Mesothelial cell of epicardium (in vitro differentiated cells): ENCODE data around the gene CRACR2B. TPM values are rescaled to one million over a fixed set of nuclear protein-coding genes. Genes with fewer than 3 reads are reported as not detected.
A peak's percentile ranks its signal among the peaks of the same experiment; 100 is the strongest.

Experiments used
- DNase-seq, 2 experiments: peaks; one replicate each; pipeline ENCODE4 v3.0.0; 2021; ENCODE audit warnings: low spot score in 2 of 2; ENCODE audit not compliant: unreplicated experiment in 2 of 2
- H3K27ac Mint-ChIP-seq: 2 replicates; pipeline ENCODE4 v1.8.0; 2021; ENCODE audit warnings: mixed read lengths
- H3K27me3 Mint-ChIP-seq: 2 replicates; pipeline ENCODE4 v1.8.0; 2021; ENCODE audit warnings: low read depth, mixed read lengths
- H3K36me3 Mint-ChIP-seq: 2 replicates; pipeline ENCODE4 v1.8.0; 2021; ENCODE audit warnings: mixed read lengths
- H3K4me1 Mint-ChIP-seq: 2 replicates; pipeline ENCODE4 v1.8.0; 2021; ENCODE audit warnings: mixed read lengths
- H3K4me3 Mint-ChIP-seq: 2 replicates; pipeline ENCODE4 v1.8.0; 2021; ENCODE audit warnings: mild to moderate bottlenecking, moderate library complexity, mixed read lengths
- H3K9me3 Mint-ChIP-seq: 2 replicates; pipeline ENCODE4 v1.8.0; 2021; ENCODE audit warnings: mixed read lengths
- CTCF ChIP-seq: fragments of 200-600 bp; sonication (generic); IDR thresholded peaks from one replicate; pipeline ENCODE4 v1.5.0; 2021; ENCODE audit warnings: antibody characterized with exemption; ENCODE audit not compliant: unreplicated experiment
- total RNA-seq: library from RNA; stranded (reverse); gene quantifications from 3 replicates; pipeline ENCODE4 v1.2.1, GENCODE V29; 2021

CRACR2B gene
- total RNA-seq, 1 donor from 2014 or later, result 9.9 TPM

GRCh38 chr11:826836-827145, 928 bp upstream of the CRACR2B start:
- Mint-ChIP-seq H3K27me3 (peaks cover 45% of the 10 kb centered on the region), H3K27ac (no peak overlapping the region), H3K4me3 (peak overlapping the region; percentile 58), H3K9me3 (no peaks in the 10 kb centered on the region), H3K36me3 (peaks cover 7% of the 10 kb centered on the region), H3K4me1 (peaks cover 29% of the 10 kb centered on the region)
- DNase-seq, result no peak
- no peak for TF ChIP-seq CTCF

- no peak for TF ChIP-seq CTCF
- no peak for DNase-seq
- peaks cover 7% of the 10 kb centered on the region for H3K36me3 Mint-ChIP-seq
- no peaks in the 10 kb centered on the region for H3K9me3 Mint-ChIP-seq
- H3K4me1 Mint-ChIP-seq, result peaks cover 33% of the 10 kb centered on the region
- H3K4me3 Mint-ChIP-seq, result peak overlapping the region; percentile 68
- H3K27me3 Mint-ChIP-seq, result peaks cover 50% of the 10 kb centered on the region
- H3K27ac Mint-ChIP-seq, result no peak overlapping the region
These were observed 398 bp upstream of the CRACR2B start for GRCh38 chr11:827146-827896.

- Mint-ChIP-seq H3K9me3 (no peaks in the 10 kb centered on the region), H3K4me3 (peak overlapping the region; percentile 68), H3K27me3 (peaks cover 51% of the 10 kb centered on the region), H3K27ac (no peak overlapping the region), H3K36me3 (peaks cover 5% of the 10 kb centered on the region), H3K4me1 (peaks cover 36% of the 10 kb centered on the region)
- no peak for DNase-seq
- no peak for TF ChIP-seq CTCF
These were observed 922 bp downstream of the CRACR2B start for GRCh38 chr11:828506-829175.

- DNase-seq, result no peak
- Mint-ChIP-seq H3K27ac (no peak overlapping the region), H3K9me3 (no peaks in the 10 kb centered on the region), H3K4me3 (peak overlapping the region; percentile 50), H3K27me3 (peaks cover 51% of the 10 kb centered on the region), H3K4me1 (peaks cover 43% of the 10 kb centered on the region), H3K36me3 (peaks cover 5% of the 10 kb centered on the region)
- no peak for TF ChIP-seq CTCF
These were observed 1.6 kb downstream of the CRACR2B start for GRCh38 chr11:829176-829846.

GRCh38 chr11:829847-830294, 2.2 kb downstream of the CRACR2B start:
- H3K9me3 Mint-ChIP-seq, result no peaks in the 10 kb centered on the region
- peak overlapping the region; percentile 50 for H3K4me3 Mint-ChIP-seq
- H3K27me3 Mint-ChIP-seq, result peaks cover 51% of the 10 kb centered on the region
- no peak for DNase-seq
- no peak overlapping the region for H3K27ac Mint-ChIP-seq
- peaks cover 43% of the 10 kb centered on the region for H3K4me1 Mint-ChIP-seq
- TF ChIP-seq CTCF, result no peak
- peaks cover 3% of the 10 kb centered on the region for H3K36me3 Mint-ChIP-seq
